ENCODE data around the gene CTTN.

DNA sequence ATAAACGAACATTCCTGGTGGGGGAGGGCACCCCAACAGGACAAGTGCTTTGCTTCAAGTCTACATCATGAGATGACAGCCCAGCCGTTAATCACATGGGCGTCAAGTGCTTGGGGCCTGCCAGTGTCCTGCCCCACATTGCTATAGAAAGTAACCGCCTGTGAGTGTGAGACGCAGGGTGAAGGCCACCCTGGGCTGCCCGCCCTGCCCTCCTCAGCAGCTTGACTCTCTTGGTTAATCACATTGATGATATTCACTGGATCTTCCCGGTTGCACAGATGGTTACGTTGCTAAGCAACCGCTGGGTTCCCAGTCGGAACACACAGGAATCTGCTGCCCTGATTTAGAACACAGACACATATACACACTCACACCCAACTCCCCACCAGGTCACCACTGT is 79.3 kb downstream of the CTTN start:
- TF ChIP-seq, protein P1, sequence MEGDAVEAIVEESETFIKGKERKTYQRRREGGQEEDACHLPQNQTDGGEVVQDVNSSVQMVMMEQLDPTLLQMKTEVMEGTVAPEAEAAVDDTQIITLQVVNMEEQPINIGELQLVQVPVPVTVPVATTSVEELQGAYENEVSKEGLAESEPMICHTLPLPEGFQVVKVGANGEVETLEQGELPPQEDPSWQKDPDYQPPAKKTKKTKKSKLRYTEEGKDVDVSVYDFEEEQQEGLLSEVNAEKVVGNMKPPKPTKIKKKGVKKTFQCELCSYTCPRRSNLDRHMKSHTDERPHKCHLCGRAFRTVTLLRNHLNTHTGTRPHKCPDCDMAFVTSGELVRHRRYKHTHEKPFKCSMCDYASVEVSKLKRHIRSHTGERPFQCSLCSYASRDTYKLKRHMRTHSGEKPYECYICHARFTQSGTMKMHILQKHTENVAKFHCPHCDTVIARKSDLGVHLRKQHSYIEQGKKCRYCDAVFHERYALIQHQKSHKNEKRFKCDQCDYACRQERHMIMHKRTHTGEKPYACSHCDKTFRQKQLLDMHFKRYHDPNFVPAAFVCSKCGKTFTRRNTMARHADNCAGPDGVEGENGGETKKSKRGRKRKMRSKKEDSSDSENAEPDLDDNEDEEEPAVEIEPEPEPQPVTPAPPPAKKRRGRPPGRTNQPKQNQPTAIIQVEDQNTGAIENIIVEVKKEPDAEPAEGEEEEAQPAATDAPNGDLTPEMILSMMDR (conservative IDR thresholded peaks at IDR 0.05; ENCODE audit: low read length), result no peak
- no peak for TF ChIP-seq EZH2phosphoT487 (IDR thresholded peaks at IDR 0.05; ENCODE audit: borderline replicate concordance)
